ENCODE data around the gene XIRP2. TPM values are rescaled to one million over a fixed set of nuclear protein-coding genes. Genes with fewer than 3 reads are reported as not detected.

XIRP2 gene
- total RNA-seq, 4 donors from 2014 or later: 0.27 TPM; not detected in 3

GRCh38 chr2:166844111-166844510 lies 44.2 kb upstream of the XIRP2 start:
- no peak overlapping the region for H3K27ac ChIP-seq
- H3K36me3 ChIP-seq: no peaks in the 10 kb centered on the region
- peaks cover 3 to 5% of the 10 kb centered on the region in 2 donors for H3K9me3 ChIP-seq
- TF ChIP-seq POLR2A (IDR thresholded peaks at IDR 0.05) (no peak), POLR2AphosphoS5 (IDR thresholded peaks at IDR 0.05) (no peak), EP300 (IDR thresholded peaks at IDR 0.05; ENCODE audit: low read depth) (no peak), CTCF (IDR thresholded peaks at IDR 0.05) (no peak)
- intact Hi-C loops (cut with DNase I; ENCODE audit: low total_unique reads): no loop called here
- no peaks in the 10 kb centered on the region for H3K27me3 ChIP-seq
- no peaks in the 10 kb centered on the region for H3K4me1 ChIP-seq
- in situ Hi-C loops (cut with MboI; ENCODE audit: low pct_ligation_motif_present in 1 of 4, low pct_unique_long_range_greater_than_20kb in 1 of 4, low sequenced_read_pairs in 3 of 4): no loop called here
- WGBS, 2 donors (ENCODE audit: low coverage in 1 of 2): 80 to 82% methylated on average over 1 of the region's 1 CpG
- DNase-seq: no peak
- no peak overlapping the region for H3K4me3 ChIP-seq

- Histone ChIP-seq H3K9me3 (no peaks in the 10 kb centered on the region), H3K4me1 (no peaks in the 10 kb centered on the region), H3K27ac (no peak overlapping the region), H3K4me3 (no peak overlapping the region), H3K36me3 (no peaks in the 10 kb centered on the region), H3K27me3 (no peaks in the 10 kb centered on the region)
- in situ Hi-C loops (cut with MboI; ENCODE audit: low pct_ligation_motif_present in 1 of 4, low pct_unique_long_range_greater_than_20kb in 1 of 4, low sequenced_read_pairs in 3 of 4) (no loop called here), intact Hi-C loops (cut with DNase I; ENCODE audit: low total_unique reads) (no loop called here)
- DNase-seq: no peak
- WGBS, 2 donors (ENCODE audit: low coverage in 1 of 2): 45 to 49% methylated on average over 5 to 6 of the region's 6 CpGs
- TF ChIP-seq POLR2AphosphoS5 (IDR thresholded peaks at IDR 0.05) (no peak), CTCF (IDR thresholded peaks at IDR 0.05) (no peak), EP300 (IDR thresholded peaks at IDR 0.05; ENCODE audit: low read depth) (no peak), POLR2A (IDR thresholded peaks at IDR 0.05) (no peak)
Observed at GRCh38 chr2:166862468-166863132, 25.7 kb upstream of the XIRP2 start.

- no peak for DNase-seq
- Histone ChIP-seq H3K27me3 (no peaks in the 10 kb centered on the region), H3K9me3 (no peaks in the 10 kb centered on the region), H3K4me3 (no peak overlapping the region), H3K36me3 (no peaks in the 10 kb centered on the region), H3K27ac (no peak overlapping the region), H3K4me1 (no peaks in the 10 kb centered on the region)
- in situ Hi-C loops (cut with MboI; ENCODE audit: low pct_ligation_motif_present in 1 of 4, low pct_unique_long_range_greater_than_20kb in 1 of 4, low sequenced_read_pairs in 3 of 4) (no loop called here), intact Hi-C loops (cut with DNase I; ENCODE audit: low total_unique reads) (no loop called here)
- 67 to 71% methylated on average over 4 to 10 of the region's 10 CpGs for WGBS, 2 donors (ENCODE audit: low coverage in 1 of 2)
- TF ChIP-seq POLR2A (IDR thresholded peaks at IDR 0.05) (no peak), EP300 (IDR thresholded peaks at IDR 0.05; ENCODE audit: low read depth) (no peak), CTCF (IDR thresholded peaks at IDR 0.05) (no peak), POLR2AphosphoS5 (IDR thresholded peaks at IDR 0.05) (no peak)
Observed at GRCh38 chr2:166867874-166868514, 20.3 kb upstream of the XIRP2 start.

GRCh38 chr2:166870346-166870745 lies 17.9 kb upstream of the XIRP2 start:
- no peaks in the 10 kb centered on the region for H3K27me3 ChIP-seq
- H3K36me3 ChIP-seq: no peaks in the 10 kb centered on the region
- H3K4me1 ChIP-seq: no peaks in the 10 kb centered on the region
- in situ Hi-C loops (cut with MboI; ENCODE audit: low pct_ligation_motif_present in 1 of 4, low pct_unique_long_range_greater_than_20kb in 1 of 4, low sequenced_read_pairs in 3 of 4) (no loop called here), intact Hi-C loops (cut with DNase I; ENCODE audit: low total_unique reads) (no loop called here)
- no peaks in the 10 kb centered on the region for H3K9me3 ChIP-seq
- WGBS, 2 donors (ENCODE audit: low coverage in 1 of 2): 84 to 91% methylated on average over 1 of the region's 1 CpG
- TF ChIP-seq EP300 (IDR thresholded peaks at IDR 0.05; ENCODE audit: low read depth) (no peak), CTCF (IDR thresholded peaks at IDR 0.05) (no peak), POLR2A (IDR thresholded peaks at IDR 0.05) (no peak), POLR2AphosphoS5 (IDR thresholded peaks at IDR 0.05) (no peak)
- H3K4me3 ChIP-seq: no peak overlapping the region
- H3K27ac ChIP-seq: no peak overlapping the region
- no peak for DNase-seq

Data from transverse colon (tissue), 4 donors.